UCSD-AML1 (cell line): ENCODE measurements around the gene YY1AP1.
"Not testable (repeated sequence)": the region's sequence is repeated elsewhere in the genome, so short reads cannot be mapped to it uniquely, and the experiment has no call there.

Experiments
- DNase-seq: peaks from one replicate; lab custom pipeline; 2025; ENCODE audit not compliant: unreplicated experiment; lab: John Stamatoyannopoulos, UW

Gene YY1AP1

DNA sequence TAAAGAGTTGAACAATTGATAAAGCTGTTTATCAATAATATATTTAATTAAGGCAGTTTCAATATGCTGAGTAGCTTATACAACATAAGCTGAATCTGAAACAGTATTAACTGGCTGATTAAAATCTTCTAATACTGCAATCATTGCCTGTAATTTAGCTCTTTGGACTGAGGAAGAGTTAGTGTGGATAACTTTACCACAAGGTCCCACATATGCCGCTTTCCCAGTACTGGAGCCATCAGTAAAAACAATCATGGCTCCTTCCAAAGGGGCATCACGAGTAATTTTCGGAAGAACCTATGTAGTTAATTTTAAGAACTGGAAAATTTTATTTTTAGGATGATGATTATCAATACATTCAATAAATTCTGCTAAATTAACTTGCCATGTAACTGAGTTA lies 7.0 kb upstream of the YY1AP1 start:
- no peak for DNase-seq

DNA sequence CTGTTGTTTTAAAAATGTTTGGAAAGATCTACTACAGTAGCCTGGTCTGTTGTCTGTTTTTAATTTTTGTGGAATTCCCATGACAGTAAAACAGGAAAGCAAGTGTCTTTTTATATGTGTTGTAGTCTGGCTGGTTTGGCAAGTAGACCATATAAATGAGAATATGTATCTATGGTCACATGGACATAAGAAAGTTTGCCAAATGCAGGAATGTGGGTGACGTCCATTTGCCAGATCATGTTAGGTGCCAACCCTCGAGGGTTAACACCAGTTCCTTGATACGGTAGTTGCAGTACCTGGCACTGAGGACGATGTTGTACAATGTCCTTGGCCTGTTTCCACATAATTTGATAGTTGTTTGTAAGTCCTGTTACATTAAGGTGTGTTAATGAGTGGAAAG lies 6.5 kb upstream of the YY1AP1 start:
- DNase-seq: no peak

DNA sequence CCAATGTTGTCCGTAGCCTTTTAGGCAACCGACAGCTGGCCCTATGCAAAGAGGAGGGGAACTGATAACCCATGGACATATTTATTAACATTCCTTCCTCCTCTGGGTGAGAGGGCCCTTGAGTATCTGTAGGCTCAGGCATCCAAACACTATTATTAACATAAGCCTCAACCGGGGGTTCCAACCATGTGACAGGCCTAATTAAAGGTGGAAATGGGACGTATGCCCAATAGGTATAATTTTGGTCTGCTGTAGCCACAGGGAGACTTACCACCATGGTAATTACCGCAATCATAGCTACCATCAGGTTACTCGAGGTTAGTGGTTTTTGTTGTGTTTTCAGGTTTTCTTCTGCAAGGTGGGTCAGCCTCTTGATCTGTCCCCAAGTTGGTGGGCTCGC lies 5.6 kb upstream of the YY1AP1 start:
- no peak for DNase-seq

DNA sequence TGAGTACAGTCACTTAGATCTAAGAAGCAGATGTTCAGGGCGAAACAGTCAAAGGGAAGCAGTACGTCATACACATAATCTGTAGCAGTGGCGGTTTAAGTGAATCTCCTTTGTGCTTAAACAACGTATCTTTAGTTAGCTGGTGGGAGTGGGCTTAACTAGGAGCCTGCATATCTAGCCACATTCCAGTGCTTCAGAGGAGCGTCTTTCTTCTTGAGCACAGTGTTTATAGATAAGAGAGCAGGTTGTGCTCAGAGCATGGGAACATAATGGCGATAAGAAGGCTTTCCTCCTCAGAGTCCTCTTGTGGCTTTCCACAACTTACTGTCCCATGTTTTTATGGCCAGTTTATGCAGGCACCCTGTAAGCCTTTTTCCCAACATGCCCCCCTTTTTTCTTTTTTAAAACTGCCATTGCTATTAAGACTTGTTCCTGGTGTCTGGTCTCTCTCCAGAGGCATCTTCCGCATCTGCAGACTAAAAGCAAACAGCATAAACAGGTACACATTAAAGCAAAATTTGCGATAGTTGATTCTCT lies 3.5 kb upstream of the YY1AP1 start:
- DNase-seq: no peak

DNA sequence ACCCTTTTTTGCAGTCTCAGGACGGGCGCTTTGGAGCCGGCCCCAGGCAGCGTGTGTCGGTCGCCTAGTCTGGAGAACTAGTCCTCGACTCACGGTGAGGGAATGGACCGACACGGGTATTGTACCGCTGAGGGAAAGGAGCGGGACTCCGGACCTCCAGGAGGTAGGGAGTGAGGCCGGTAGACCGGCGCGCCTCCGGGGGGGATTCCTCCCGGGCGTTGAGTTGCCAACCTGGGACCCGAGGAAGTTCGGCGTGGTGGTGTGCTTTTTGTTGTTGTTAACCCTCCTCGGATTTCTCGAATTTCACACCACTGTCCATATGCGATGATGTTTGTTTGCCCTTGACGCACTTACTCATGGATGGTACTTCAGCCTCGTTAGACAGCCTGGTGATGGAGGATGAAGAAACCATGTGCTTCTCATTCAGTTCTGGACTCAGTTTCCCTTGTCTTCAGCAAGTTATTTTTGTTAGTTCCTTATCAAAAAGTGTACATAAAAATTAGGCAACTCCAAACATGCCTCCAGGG lies 570 bp upstream of the YY1AP1 start, which contains the start of gene DAP3:
TSS of gene DAP3 (plus strand) at position 11 of the 527 bp plus-strand sequence. CDS start 20,689 bp downstream, outside the sequence.
- not testable (repeated sequence) for DNase-seq

DNA sequence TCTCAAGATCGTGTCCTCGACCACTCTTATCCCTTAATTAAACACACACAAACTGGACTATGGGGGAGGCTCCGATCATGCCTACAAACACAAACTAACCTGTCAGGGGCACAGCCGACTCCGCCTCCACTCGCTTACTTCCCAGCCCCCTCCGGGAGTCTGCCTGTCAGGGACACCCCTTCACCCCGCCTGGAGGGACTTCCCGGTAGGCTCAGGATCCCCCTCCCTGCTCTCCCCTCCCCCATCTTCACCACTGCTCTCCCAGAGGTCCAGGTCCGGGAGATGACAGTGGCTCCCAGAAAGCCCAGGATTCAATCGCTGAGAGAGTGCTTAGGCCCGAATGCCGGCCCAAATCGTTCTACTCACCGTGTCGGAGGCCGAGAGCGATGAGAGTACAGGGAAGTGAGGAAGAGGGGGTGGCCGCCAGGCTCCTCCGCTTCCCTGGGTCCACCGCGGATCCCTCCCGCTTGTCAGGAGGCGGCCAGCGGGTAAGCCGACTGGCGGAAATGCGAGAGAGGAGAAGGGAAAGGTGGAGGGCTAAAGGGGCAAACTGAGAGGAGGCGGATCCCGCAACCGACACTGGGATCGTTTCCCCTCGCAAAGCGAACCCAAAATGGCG lies 760 bp downstream of the YY1AP1 start:
- DNase-seq: not testable (repeated sequence)

DNA sequence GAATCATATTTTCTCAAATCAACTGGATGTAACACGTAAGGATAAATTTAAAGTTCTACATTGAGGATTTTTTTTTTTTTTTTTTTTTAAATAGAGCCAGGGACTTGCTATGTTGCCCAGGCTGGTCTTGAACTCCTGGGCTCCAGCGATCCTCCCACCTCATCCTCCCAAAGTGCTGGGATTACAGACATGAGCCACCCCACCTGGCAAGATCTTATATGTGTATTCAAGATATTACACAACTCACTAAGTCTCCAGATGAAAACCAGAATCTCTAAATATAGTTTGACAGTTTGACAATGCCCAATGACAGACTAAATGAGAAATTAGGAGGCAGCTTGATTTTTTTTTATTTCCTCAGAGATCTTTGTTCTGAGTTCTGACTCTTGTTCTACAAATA lies 6.8 kb downstream of the YY1AP1 start:
- DNase-seq: no peak

DNA sequence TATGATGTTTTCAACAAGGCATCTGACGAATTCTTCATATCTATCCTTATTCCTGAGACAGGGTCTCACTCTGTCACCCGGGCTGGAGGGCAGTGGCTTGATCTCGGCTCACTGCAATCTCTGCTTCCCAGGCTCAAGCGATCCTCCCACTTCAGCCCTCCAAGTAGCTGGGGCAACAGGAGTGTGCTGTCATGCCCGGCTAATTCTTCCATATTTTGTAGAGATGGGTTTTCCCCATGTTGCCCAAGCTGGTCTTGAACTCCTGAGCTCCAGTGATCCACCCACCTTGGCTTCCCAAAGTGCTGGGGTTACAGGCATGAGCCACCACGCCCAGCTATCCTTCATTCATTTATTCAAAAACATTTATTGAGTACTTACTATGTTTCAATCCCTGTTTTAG lies 8.0 kb downstream of the YY1AP1 start:
- no peak for DNase-seq

DNA sequence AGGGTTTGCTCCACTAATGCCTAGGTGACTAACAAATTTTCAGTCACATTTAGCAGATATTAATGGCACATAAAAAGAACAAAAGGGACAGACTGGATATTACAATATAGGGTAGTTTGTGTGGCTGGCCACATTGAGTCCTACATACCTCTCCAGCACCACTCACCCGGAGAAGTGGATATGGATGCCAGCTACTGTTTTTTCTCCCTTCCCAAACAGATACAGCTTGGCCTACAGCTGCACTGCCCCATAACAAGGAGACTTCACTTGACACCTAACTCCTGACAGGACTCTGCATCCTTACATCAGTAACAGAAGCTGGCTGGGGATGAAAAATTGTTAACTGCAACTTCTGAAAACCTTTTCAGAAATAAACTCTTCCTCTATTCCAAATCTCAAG lies 9.6 kb downstream of the YY1AP1 start:
- not testable (repeated sequence) for DNase-seq

DNA sequence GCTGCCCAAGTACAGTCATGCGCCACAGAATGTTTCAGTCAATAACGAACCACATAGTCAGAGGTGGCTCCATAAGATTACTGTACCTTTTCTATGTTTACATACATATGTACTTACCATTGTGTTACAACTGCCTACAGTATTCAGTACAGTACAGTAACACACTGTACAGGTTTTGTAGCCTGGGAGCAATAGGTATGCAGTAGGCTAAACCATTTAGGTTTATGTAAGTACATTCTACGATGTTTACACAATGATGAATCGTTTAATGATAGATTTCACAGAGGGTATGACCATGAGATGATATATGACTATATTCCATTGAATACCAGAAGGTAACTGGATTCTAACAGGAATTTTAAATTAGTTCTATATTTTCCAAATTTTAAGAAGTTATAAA lies 10.5 kb downstream of the YY1AP1 start:
- DNase-seq: no peak

DNA sequence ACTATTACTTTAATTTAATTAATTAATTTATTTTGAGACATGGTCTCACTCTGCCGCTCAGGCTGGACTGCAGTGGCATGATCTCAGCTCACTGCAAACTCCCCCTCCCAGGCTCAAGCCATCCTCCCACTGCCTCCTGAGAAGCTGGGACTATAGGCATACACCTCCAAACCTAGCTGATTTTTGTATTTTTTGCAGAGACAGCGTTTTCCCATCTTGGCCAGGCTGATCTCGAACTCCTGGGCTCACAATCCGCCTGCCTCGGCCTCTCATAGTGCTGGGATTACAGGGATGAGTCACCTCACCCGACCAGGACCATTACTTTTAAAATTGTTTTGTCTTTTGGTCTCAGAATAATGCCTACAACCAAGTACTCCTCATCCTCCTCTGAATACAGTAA lies 15.6 kb downstream of the YY1AP1 start:
- DNase-seq: no peak

DNA sequence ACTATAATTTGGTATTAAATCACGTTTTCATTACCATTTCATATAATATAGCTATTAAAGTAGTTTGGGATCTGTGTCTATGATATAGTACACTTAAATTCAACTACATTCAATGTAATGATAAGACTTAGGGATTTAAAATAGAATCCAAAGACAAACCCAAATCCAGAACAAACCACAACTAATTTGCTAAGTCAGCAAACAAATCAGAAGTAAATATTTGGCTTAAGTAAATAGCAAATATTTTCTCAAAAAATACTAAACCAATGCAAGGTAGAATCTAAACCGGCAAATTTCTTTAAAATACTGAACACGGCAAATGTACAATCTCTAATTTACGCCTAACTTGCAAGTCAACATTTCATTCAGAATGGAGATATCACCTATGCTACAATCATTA lies 16.8 kb downstream of the YY1AP1 start:
- DNase-seq: no peak

DNA sequence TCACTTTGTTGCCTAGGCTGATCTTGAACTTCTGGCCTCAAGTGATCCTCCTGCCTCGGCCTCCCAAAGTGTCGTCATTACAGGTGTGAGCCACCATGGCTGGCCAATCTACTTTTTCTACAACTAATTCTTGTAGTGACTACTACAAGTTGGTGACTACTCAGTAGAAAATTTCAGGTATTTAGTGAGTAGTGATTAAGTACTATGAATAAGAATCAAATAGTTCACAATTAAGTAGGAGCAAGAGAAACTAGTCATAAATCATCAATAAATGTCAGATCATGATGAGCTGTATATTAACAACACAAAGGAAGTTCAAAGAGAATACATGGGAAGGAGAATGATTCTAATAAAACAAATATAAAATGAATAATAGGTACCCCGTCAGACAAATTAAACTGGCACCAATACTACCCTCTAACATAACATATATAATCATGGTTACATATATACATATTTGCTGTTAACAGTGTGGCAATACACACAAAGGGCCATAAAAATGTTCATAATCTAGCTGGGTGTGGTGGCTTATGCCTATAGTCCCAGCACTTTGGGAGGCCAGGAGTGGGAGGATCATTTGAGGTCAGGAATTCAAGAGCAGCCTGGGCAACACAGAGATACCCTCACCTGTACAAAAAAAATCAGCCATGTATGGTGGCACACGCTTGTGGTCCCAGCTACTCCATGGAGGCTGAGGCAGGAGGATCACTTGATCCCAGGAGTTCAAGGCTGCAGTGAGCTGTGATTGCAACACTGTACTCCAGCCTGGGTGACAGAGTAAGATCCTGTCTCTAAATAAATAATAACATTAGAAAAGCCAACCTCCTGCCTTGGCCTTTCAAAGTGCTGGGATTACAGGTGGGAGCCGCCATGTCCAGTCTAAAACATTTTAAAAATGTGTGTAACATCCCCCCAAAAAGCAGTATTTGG lies 19.1 kb downstream of the YY1AP1 start:
- DNase-seq: no peak

DNA sequence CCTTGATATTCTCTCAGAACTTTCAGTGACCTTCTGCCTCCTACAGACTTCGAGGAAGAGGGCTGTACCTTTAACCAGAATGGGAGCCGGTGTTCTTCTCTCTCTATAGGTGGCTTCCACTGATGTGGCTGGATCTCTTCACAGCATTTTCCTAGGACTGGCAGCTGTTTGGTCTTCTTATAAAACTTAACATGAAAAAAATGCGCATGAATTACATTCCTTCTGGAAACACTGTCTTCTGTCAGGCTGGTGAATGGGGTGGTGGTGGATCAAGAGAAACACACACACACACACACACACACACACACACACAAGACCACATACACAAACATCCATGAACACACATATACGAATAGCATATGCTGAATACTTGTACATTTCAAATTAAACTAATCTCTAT lies 27.3 kb downstream of the YY1AP1 start:
- DNase-seq: not testable (repeated sequence)

DNA sequence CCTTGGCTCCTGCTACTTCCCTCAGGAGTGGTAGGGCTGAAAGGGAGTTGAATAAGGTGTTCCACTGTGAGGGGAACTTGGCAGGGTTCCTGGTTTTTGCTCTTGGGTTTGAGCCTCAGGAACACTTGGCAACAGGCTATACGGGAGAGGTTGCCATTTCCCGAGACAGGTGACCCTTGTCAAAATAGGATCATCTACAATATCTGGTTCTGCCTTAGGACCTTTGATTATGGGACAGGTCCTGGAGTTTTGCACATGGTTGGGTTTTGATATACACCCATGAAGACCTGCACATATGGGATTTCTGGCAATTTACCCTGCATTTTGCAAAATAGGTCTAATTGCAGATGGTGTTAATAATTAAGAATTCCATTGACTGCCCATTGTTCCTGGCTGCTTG lies 31.1 kb downstream of the YY1AP1 start:
- DNase-seq: no peak

DNA sequence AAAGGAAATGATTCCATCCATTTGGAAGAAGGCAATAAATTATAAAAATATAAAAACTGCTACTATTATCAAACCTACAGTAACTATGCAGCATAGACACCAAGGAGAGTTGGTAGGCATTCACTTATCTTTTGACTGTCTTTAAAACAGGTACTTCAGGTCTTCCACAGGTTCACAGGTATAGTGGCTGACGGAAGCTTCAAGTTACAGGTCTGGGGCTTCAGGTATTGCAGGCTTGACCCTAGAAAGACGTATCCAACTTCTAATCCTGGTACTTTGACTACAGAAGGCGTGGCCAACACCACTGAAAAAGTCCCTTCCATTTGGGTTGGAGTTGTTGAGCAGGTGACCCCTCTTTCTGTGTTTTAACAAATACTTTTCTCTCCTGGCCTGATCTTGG lies 35.6 kb downstream of the YY1AP1 start:
- no peak for DNase-seq

DNA sequence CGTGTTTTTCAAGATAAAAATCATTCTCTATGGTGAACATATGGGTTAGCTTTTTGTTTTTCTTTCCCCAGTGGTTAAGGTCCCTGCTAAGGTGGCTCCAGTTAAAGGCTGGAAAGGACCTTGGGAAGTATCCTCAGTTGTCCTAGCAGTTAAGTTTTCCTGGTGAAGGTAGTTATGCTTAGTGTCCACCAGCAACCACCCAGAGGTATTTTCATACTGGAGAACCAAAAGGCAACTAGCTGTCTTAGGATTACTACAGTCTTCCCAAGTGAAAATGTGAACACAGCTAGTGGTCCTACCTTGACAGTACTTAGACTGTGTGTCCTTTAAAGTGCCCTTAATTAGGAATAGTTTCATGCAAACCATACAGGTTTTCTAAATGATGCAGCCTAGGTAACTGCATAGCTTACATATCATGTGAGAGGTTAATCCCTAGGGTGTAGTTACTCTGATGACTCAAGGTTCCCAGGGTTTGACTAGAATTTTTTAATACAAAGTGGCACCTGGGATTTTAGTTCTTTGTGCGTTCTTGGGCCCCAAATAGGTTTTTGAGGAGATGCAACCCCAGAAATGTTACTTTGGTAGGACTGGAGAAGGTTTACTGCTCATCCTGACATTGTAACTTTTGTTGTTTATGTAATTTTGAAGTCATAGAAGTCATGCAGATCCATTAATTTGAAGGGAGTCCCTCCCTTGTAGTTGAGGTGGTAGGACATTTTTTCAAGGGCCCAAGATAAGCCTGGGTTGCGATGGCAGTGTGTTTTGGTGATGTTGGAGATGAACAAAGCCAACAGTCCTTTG lies 36.5 kb downstream of the YY1AP1 start:
- DNase-seq: no peak

DNA sequence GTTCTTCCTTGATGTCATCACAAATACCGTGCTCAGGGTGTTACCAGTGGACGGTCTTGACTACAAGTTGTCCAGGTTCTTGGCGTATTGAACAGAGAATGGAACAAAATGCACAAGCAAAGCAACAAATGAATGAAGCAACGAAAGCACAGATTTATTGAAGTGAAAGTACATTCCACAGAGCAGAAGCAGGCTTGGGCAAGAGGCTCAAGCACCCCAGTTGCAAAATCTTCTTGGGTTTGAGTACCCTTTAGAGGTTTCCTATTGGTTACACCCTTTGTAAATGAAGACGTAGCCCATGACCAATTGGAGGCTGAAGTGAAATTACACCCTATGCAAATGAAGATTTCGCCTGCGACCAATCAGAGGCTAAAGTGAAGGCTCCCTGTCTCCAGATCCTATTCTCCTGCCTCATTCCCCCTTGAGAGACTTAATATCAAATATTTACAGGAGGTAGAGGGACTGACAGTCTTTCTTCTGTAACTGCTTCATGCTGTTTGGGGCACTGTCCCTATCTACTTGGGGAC lies 38.3 kb downstream of the YY1AP1 start:
- DNase-seq: no peak

DNA sequence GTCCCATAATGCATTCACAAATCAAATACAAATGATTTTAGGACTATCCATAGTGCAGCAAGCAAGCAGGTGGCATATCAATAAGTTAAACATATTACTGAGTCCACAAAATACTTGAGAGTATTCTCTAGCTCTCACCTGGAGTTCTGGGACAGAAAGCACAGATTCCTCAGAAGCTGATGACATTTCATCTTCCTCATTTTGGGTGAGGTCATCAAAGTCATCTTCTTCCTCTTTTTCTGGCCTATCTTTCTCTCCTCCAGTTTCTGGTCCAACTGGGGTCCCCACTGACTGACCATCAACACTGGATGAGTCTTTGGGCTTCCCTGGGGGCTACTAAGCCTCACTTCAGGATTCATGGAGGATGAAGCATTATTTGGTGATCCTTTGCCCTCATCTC lies 38.9 kb downstream of the YY1AP1 start:
- no peak for DNase-seq

DNA sequence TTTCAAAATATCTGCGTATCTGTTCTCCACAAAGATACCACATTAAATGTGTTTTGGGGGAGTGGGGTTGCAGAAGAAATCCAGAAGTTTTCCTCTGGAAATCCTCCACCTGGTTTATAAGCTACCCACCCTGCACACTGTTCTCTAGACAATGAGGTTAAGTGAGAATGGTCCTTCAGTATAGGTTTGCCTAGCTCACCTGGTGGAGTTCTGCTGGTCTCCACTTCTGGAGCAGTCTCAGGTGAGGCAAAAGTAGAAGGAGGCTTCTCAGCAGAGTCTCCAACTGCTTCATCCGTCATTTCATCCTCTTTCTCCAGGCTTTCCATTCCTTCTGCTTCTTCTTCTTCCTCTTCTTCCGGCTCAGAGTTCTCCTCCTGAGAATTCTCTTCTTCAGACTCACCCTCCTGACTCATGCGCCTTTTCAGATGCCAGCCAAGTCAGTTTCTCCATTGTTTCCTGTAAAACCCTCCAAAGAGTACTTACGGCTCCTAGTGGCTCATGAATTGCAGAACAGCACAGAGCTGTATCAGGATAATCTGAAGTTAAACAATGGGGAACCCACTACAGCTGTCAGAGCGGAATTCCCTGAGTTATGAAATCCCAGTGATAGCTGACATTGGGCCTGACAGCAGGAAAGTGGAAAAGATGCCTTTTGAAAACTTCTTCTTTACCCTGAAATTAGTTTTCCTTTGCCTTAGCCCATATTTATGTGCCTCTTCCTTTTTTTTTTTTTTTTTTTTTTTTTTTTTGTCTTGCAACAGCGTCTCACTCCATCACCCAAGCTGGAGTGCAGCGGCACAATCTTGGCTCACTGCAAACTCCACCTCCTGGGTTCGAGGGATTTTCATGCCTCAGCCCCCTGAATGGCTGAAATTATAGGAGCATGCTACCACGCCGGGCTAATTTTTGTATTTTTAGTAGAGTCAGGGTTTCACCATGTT lies 40.1 kb downstream of the YY1AP1 start:
- DNase-seq: no peak
